Measurements from ENCODE around the gene DCC.

GRCh38 chr18:52920665-52921064, 580.7 kb downstream of the DCC start:
- TF ChIP-seq POLR2AphosphoS5 (IDR thresholded peaks at IDR 0.05; ENCODE audit: low read depth, low read length) (no peak), CTCF (IDR thresholded peaks at IDR 0.05; ENCODE audit: control extremely low read depth in 1 of 3, insufficient read depth in 1 of 3, low read depth in 1 of 3, low read length in 3 of 3) (no peak), MAFK (IDR thresholded peaks at IDR 0.05; ENCODE audit: low read depth, low read length) (no peak), SP2 (IDR thresholded peaks at IDR 0.05; ENCODE audit: low read length) (no peak), GABPA (IDR thresholded peaks at IDR 0.05; ENCODE audit: borderline replicate concordance, insufficient read depth, low read length) (no peak), TBP (IDR thresholded peaks at IDR 0.05; ENCODE audit: low read depth, low read length) (no peak), RAD21 (IDR thresholded peaks at IDR 0.05 in 1 of 2, conservative IDR thresholded peaks at IDR 0.05 in 1 of 2; ENCODE audit: low read depth in 2 of 2, low read length in 2 of 2) (no peak), NRF1 (IDR thresholded peaks at IDR 0.05; ENCODE audit: low read depth, low read length) (no peak), JUND (IDR thresholded peaks at IDR 0.05; ENCODE audit: low read length) (no peak)

Data from H1 (cell line).